ENCODE measurements around the gene ANKK1. TPM values are rescaled to one million over a fixed set of nuclear protein-coding genes. Genes with fewer than 3 reads are reported as not detected.

ANKK1 gene
- total and polyA plus RNA-seq, 8 donors, result 0.12 to 2.1 (median 0.22) TPM; not detected in 1

Small RNA genes within 50 kb of the gene (microRNA-seq; reads per million reads assigned to microRNA genes)
- 0 reads per million in 2 donors for gene MIR4301

Other genes with a start within 250 kb of the ANKK1 start
- gene TTC12, start 73.2 kb upstream of the ANKK1 start, total RNA-seq, result 10 to 100 TPM in 2 of 6 donors, 1 to 10 TPM in 4; 6.6 to 13.9 (median 8.4) TPM
- 1 to 10 TPM; 4.3 to 7.7 TPM for gene TTC12, start 73.2 kb upstream of the ANKK1 start, polyA plus RNA-seq
- under 1 TPM in 1 of 6 donors, not detected in 5; 0.34 TPM for gene DRD2, start 87.6 kb downstream of the ANKK1 start, total RNA-seq
- gene DRD2, start 87.6 kb downstream of the ANKK1 start, polyA plus RNA-seq, result under 1 TPM; 0.19 to 0.63 TPM

Measured in pancreas (tissue), 8 donors.